ENCODE results near the gene EMILIN1.

- TF ChIP-seq FOXP2 (optimal IDR thresholded peaks at IDR 0.05; ENCODE audit: control extremely low read depth, extremely low read length, insufficient read depth) (no peak), POLR2AphosphoS5 (IDR thresholded peaks at IDR 0.05; ENCODE audit: borderline replicate concordance, low read depth, low read length) (no peak)
Observed at GRCh38 chr2:27069961-27070618, 8.3 kb upstream of the EMILIN1 start.
